Stimulated activated CD8-positive, alpha-beta memory T cell treated with anti-CD3 and anti-CD28 coated beads, Interleukin-7, amount 100 ng/mL, for 4 hours (primary cell): ENCODE data around the gene GMPPA.

Experiments used
- DNase-seq, 2 donors: peaks; one replicate each; pipeline ENCODE4 v3.0.0-alpha.2; 2020; ENCODE audit warnings: low read depth in 2 of 2

GMPPA gene

GRCh38 chr2:219506153-219506801, 7.6 kb downstream of the GMPPA start:
- no peak for DNase-seq

GRCh38 chr2:219506802-219507526, 8.3 kb downstream of the GMPPA start:
- no peak for DNase-seq

GRCh38 chr2:219507581-219508443, 9.1 kb downstream of the GMPPA start:
- no peak for DNase-seq

GRCh38 chr2:219508444-219508734, 9.7 kb downstream of the GMPPA start:
- DNase-seq, result no peak

- no peak for DNase-seq
Observed at GRCh38 chr2:219508971-219509779, 10.5 kb downstream of the GMPPA start.

GRCh38 chr2:219509780-219510511, 11.3 kb downstream of the GMPPA start:
- peak in 1 of 2 donors; percentile 12 for DNase-seq

GRCh38 chr2:219510512-219511135, 11.9 kb downstream of the GMPPA start:
- DNase-seq, result no peak

GRCh38 chr2:219511547-219512325, 13.0 kb downstream of the GMPPA start:
- no peak for DNase-seq

- no peak for DNase-seq
Observed at GRCh38 chr2:219512524-219513216, 14.0 kb downstream of the GMPPA start.

GRCh38 chr2:219513787-219514186, 15.1 kb downstream of the GMPPA start:
- no peak for DNase-seq

GRCh38 chr2:219514196-219514761, 15.6 kb downstream of the GMPPA start, which contains the start of gene ASIC4:
Gene ASIC4, plus strand, starts transcription at chr2:219514482. Its CDS starts 243 bp downstream, at chr2:219514725.
- DNase-seq, result no peak

GRCh38 chr2:219514836-219515235, 16.1 kb downstream of the GMPPA start:
- no peak for DNase-seq

GRCh38 chr2:219515874-219516629, 17.4 kb downstream of the GMPPA start:
- DNase-seq, result no peak

- DNase-seq, result no peak
Observed at GRCh38 chr2:219516888-219517287, 18.2 kb downstream of the GMPPA start.

GRCh38 chr2:219517954-219518778, 19.5 kb downstream of the GMPPA start:
- DNase-seq, result no peak

- DNase-seq, result no peak
Observed at GRCh38 chr2:219519526-219519916, 20.8 kb downstream of the GMPPA start.

- DNase-seq, result no peak
Observed at GRCh38 chr2:219520079-219520478, 21.4 kb downstream of the GMPPA start.
